GM12873 (cell line): ENCODE results near the gene HMG20B.

Source experiments
- CTCF ChIP-seq: IDR thresholded peaks from 2 replicates; pipeline ENCODE4 v1.5.1; 2012; ENCODE audit warnings: low read depth, mild to moderate bottlenecking, moderate library complexity, low read length, control low read depth; ENCODE audit not compliant: insufficient read depth; ENCODE audit errors: missing control alignments

Gene HMG20B

GRCh38 chr19:3538258-3538929, 34.4 kb upstream of the HMG20B start:
- no peak for TF ChIP-seq CTCF

- no peak for TF ChIP-seq CTCF
Observed at GRCh38 chr19:3538965-3539755, 33.6 kb upstream of the HMG20B start, which contains the start of gene TEKTIP1. TEKTIP1 (plus strand) TSS chr19:3539174; CDS start chr19:3539178, 4 bp downstream.

- TF ChIP-seq CTCF: no peak
Observed at GRCh38 chr19:3539756-3540118, 33.0 kb upstream of the HMG20B start.

- TF ChIP-seq CTCF: no peak
Observed at GRCh38 chr19:3543150-3544057, 29.3 kb upstream of the HMG20B start.

GRCh38 chr19:3544058-3544376, 28.7 kb upstream of the HMG20B start:
- no peak for TF ChIP-seq CTCF

GRCh38 chr19:3544742-3545668, 27.7 kb upstream of the HMG20B start:
- peak; percentile 98 for TF ChIP-seq CTCF
